ENCODE measurements around the gene MARK1.

MARK1 gene

GRCh38 chr1:220701974-220702373 lies 174.0 kb downstream of the MARK1 start:
- no peak for TF ChIP-seq CTCF (IDR thresholded peaks at IDR 0.05; ENCODE audit: insufficient read depth, missing control alignments)
- DNase-seq (ENCODE audit: insufficient read length, low spot score) (no peak), FAIRE-seq (no peak)

GRCh38 chr1:220702733-220703270 lies 174.9 kb downstream of the MARK1 start:
- TF ChIP-seq CTCF (IDR thresholded peaks at IDR 0.05; ENCODE audit: insufficient read depth, missing control alignments) = no peak
- no peak for FAIRE-seq
- DNase-seq (ENCODE audit: insufficient read length, low spot score) = no peak

- TF ChIP-seq CTCF (IDR thresholded peaks at IDR 0.05; ENCODE audit: insufficient read depth, missing control alignments) = no peak
- DNase-seq (ENCODE audit: insufficient read length, low spot score) (no peak), FAIRE-seq (no peak)
Measured at GRCh38 chr1:220703305-220703704, 175.4 kb downstream of the MARK1 start.

GRCh38 chr1:220705782-220706181 lies 177.8 kb downstream of the MARK1 start:
- FAIRE-seq = no peak
- DNase-seq (ENCODE audit: insufficient read length, low spot score) = no peak
- TF ChIP-seq CTCF (IDR thresholded peaks at IDR 0.05; ENCODE audit: insufficient read depth, missing control alignments) = no peak

- FAIRE-seq (no peak), DNase-seq (ENCODE audit: insufficient read length, low spot score) (no peak)
- TF ChIP-seq CTCF (IDR thresholded peaks at IDR 0.05; ENCODE audit: insufficient read depth, missing control alignments) = no peak
Measured at GRCh38 chr1:220706480-220706879, 178.5 kb downstream of the MARK1 start.

- no peak for FAIRE-seq
- no peak for DNase-seq (ENCODE audit: insufficient read length, low spot score)
- no peak for TF ChIP-seq CTCF (IDR thresholded peaks at IDR 0.05; ENCODE audit: insufficient read depth, missing control alignments)
Measured at GRCh38 chr1:220707160-220707559, 179.2 kb downstream of the MARK1 start.

GRCh38 chr1:220708244-220708643 lies 180.3 kb downstream of the MARK1 start:
- DNase-seq (ENCODE audit: insufficient read length, low spot score) (no peak), FAIRE-seq (no peak)
- TF ChIP-seq CTCF (IDR thresholded peaks at IDR 0.05; ENCODE audit: insufficient read depth, missing control alignments) = no peak

Measured in D721Med (cell line).